Measurements from ENCODE around the gene PPFIBP2.

DNA sequence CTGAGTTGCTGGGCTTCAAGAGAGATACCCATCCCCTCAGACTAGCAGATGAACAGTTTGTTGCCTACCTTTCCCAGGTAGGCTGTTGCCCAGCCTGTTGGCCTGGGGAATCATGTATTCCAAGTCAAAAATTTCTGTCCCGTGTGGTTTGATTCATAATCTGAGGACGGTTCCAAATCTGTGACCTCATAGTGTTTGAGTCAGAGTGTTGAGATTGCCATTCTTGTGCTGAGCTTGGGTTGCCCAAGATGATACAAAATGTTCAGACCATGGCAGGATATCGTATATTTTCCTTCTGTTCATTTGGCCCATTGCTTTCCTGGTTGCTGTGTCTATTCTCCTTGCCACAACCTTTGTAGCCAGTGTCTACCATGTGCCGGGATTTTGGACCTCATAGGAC lies 95.2 kb downstream of the PPFIBP2 start:
- TF ChIP-seq ZFX (IDR thresholded peaks at IDR 0.05) = no peak
- TF ChIP-seq, protein P1, sequence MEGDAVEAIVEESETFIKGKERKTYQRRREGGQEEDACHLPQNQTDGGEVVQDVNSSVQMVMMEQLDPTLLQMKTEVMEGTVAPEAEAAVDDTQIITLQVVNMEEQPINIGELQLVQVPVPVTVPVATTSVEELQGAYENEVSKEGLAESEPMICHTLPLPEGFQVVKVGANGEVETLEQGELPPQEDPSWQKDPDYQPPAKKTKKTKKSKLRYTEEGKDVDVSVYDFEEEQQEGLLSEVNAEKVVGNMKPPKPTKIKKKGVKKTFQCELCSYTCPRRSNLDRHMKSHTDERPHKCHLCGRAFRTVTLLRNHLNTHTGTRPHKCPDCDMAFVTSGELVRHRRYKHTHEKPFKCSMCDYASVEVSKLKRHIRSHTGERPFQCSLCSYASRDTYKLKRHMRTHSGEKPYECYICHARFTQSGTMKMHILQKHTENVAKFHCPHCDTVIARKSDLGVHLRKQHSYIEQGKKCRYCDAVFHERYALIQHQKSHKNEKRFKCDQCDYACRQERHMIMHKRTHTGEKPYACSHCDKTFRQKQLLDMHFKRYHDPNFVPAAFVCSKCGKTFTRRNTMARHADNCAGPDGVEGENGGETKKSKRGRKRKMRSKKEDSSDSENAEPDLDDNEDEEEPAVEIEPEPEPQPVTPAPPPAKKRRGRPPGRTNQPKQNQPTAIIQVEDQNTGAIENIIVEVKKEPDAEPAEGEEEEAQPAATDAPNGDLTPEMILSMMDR (conservative IDR thresholded peaks at IDR 0.05) = no peak
